Type B pancreatic cell (in vitro differentiated cells): ENCODE results near the gene SS18L1. TPM values are rescaled to one million over a fixed set of nuclear protein-coding genes. Genes with fewer than 3 reads are reported as not detected.

Source experiments
- DNase-seq: peaks from one replicate; pipeline ENCODE4 v3.0.0; 2021; ENCODE audit warnings: mixed read lengths; ENCODE audit not compliant: unreplicated experiment; ENCODE audit errors: extremely low spot score
- H3K27ac Mint-ChIP-seq: 2 replicates; pipeline ENCODE4 v1.8.0; 2021; ENCODE audit warnings: mild to moderate bottlenecking, mixed read lengths
- H3K27me3 Mint-ChIP-seq: 2 replicates; pipeline ENCODE4 v1.8.0; 2021; ENCODE audit warnings: mixed read lengths
- H3K36me3 Mint-ChIP-seq: 2 replicates; pipeline ENCODE4 v1.8.0; 2021; ENCODE audit warnings: mixed read lengths
- H3K4me1 Mint-ChIP-seq: one replicate; pipeline ENCODE4 v1.8.0; 2021; ENCODE audit warnings: mixed read lengths; ENCODE audit not compliant: unreplicated experiment
- H3K4me3 Mint-ChIP-seq: 2 replicates; pipeline ENCODE4 v1.8.0; 2021; ENCODE audit warnings: mild to moderate bottlenecking, mixed read lengths
- H3K9me3 Mint-ChIP-seq: 2 replicates; pipeline ENCODE4 v1.8.0; 2021; ENCODE audit warnings: mixed read lengths
- total RNA-seq: library from RNA; stranded (reverse); gene quantifications from 2 replicates; pipeline ENCODE4 v1.2.1, GENCODE V29; 2021; ENCODE audit warnings: low replicate concordance
- TF ChIP-seq, protein P1 (sequence below): fragments of 200-600 bp; sonication (generic); conservative IDR thresholded peaks from 2 replicates; pipeline ENCODE4 v1.5.0; 2021; ENCODE audit warnings: antibody characterized with exemption, mild to moderate bottlenecking

The SS18L1 gene
- total RNA-seq, 1 donor from 2014 or later, result 25.5 TPM

GRCh38 chr20:62121776-62122653 lies 21.6 kb upstream of the SS18L1 start, which contains the start of gene LSM14B:
Gene LSM14B (plus strand): TSS chr20:62122475. CDS start chr20:62122667, 192 bp downstream.
- peaks cover 17% of the 10 kb centered on the region for H3K27me3 Mint-ChIP-seq
- H3K4me1 Mint-ChIP-seq, result peaks cover 13% of the 10 kb centered on the region
- H3K27ac Mint-ChIP-seq, result peak within 1 kb of the TSS; percentile 94
- peaks cover 9% of the 10 kb centered on the region for H3K36me3 Mint-ChIP-seq
- TF ChIP-seq, protein P1, sequence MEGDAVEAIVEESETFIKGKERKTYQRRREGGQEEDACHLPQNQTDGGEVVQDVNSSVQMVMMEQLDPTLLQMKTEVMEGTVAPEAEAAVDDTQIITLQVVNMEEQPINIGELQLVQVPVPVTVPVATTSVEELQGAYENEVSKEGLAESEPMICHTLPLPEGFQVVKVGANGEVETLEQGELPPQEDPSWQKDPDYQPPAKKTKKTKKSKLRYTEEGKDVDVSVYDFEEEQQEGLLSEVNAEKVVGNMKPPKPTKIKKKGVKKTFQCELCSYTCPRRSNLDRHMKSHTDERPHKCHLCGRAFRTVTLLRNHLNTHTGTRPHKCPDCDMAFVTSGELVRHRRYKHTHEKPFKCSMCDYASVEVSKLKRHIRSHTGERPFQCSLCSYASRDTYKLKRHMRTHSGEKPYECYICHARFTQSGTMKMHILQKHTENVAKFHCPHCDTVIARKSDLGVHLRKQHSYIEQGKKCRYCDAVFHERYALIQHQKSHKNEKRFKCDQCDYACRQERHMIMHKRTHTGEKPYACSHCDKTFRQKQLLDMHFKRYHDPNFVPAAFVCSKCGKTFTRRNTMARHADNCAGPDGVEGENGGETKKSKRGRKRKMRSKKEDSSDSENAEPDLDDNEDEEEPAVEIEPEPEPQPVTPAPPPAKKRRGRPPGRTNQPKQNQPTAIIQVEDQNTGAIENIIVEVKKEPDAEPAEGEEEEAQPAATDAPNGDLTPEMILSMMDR, result no peak
- peak; percentile 98 for DNase-seq
- peak within 1 kb of the TSS; percentile 94 for H3K4me3 Mint-ChIP-seq
- no peaks in the 10 kb centered on the region for H3K9me3 Mint-ChIP-seq

- no peaks in the 10 kb centered on the region for H3K9me3 Mint-ChIP-seq
- DNase-seq, result no peak
Measured at GRCh38 chr20:62122654-62123449, 20.7 kb upstream of the SS18L1 start.

DNA sequence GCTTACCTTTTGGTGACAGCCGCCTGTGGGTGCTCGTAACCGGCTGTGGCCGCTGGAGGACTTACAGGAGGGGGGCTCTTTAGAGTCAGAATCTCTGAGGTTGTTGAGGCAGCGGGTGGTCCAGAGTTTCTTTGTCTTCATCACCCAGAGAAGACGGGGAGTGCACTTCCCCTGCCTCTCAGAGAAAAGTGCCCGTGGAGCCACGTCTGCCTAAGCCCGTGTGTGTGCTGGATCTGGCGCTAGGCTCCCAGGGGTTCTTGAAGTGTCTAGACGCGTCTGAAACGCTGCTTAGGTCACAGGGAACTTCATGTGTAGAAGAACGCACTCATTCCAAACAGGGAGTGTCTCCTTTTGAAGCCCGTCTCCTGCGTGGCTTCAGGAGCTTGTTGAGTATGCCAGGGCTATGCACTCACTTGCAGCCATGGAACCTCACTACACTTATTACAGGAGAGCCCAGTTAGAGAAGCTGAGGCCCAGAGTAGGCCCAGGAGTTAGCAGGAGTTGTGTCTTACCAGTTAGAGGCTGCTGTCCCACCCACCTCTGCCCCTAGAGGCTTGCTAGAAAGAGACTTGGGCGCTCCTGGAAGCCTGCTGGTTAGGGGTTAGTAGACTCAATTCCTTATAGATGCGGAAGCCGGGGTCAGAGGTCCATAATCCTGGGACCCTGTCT lies 20.0 kb upstream of the SS18L1 start:
- peaks cover 10% of the 10 kb centered on the region for H3K27me3 Mint-ChIP-seq
- no peaks in the 10 kb centered on the region for H3K9me3 Mint-ChIP-seq
- peak overlapping the region; percentile 88 for H3K4me3 Mint-ChIP-seq
- peaks cover 19% of the 10 kb centered on the region for H3K36me3 Mint-ChIP-seq
- H3K27ac Mint-ChIP-seq, result peak overlapping the region; percentile 87
- no peak for DNase-seq
- peaks cover 13% of the 10 kb centered on the region for H3K4me1 Mint-ChIP-seq
- TF ChIP-seq, protein P1, result no peak

More at GRCh38 chr20:62122654-62123449, 20.7 kb upstream of the SS18L1 start:
- H3K36me3 Mint-ChIP-seq, result peaks cover 12% of the 10 kb centered on the region
- H3K27me3 Mint-ChIP-seq, result peaks cover 10% of the 10 kb centered on the region
- H3K27ac Mint-ChIP-seq, result peak overlapping the region; percentile 87
- TF ChIP-seq, protein P1, result no peak
- peak overlapping the region; percentile 88 for H3K4me3 Mint-ChIP-seq
- peaks cover 13% of the 10 kb centered on the region for H3K4me1 Mint-ChIP-seq

GRCh38 chr20:62126141-62126540 lies 17.4 kb upstream of the SS18L1 start:
- peak overlapping the region; percentile 45 for H3K4me3 Mint-ChIP-seq
- peak overlapping the region; percentile 50 for H3K27ac Mint-ChIP-seq
- no peak for DNase-seq
- peaks cover 28% of the 10 kb centered on the region for H3K36me3 Mint-ChIP-seq
- TF ChIP-seq, protein P1, result no peak
- H3K9me3 Mint-ChIP-seq, result no peaks in the 10 kb centered on the region
- H3K27me3 Mint-ChIP-seq, result peaks cover 2% of the 10 kb centered on the region
- peaks cover 13% of the 10 kb centered on the region for H3K4me1 Mint-ChIP-seq

GRCh38 chr20:62127799-62128198 lies 15.8 kb upstream of the SS18L1 start:
- Mint-ChIP-seq H3K4me1 (peaks cover 13% of the 10 kb centered on the region), H3K36me3 (peaks cover 36% of the 10 kb centered on the region), H3K27ac (peak overlapping the region; percentile 58), H3K4me3 (no peak overlapping the region), H3K9me3 (no peaks in the 10 kb centered on the region), H3K27me3 (no peaks in the 10 kb centered on the region)
- TF ChIP-seq, protein P1, result no peak
- no peak for DNase-seq
